ENCODE results near the gene SPTBN1.

Gene SPTBN1

GRCh38 chr2:54701029-54701428 lies 244.9 kb downstream of the SPTBN1 start:
- H3K27ac Mint-ChIP-seq: no peak overlapping the region
- DNase-seq (no peak), ATAC-seq (replicated peaks) (no peak)
- H3K9me3 Mint-ChIP-seq: no peaks in the 10 kb centered on the region
- H3K36me3 Mint-ChIP-seq (ENCODE audit: insufficient read depth): peaks cover 4% of the 10 kb centered on the region
- H3K4me1 Mint-ChIP-seq (ENCODE audit: low read depth in 2 of 2): no peaks in the 10 kb centered on the region
- peaks cover 1 to 3% of the 10 kb centered on the region in 2 donors for H3K27me3 Mint-ChIP-seq
- H3K4me3 Mint-ChIP-seq: no peak overlapping the region

GRCh38 chr2:54704238-54704637 lies 248.1 kb downstream of the SPTBN1 start:
- no peak for ATAC-seq (replicated peaks)
- Mint-ChIP-seq H3K27ac (no peak overlapping the region), H3K4me3 (no peak overlapping the region), H3K4me1 (ENCODE audit: low read depth in 2 of 2) (peaks cover 0 to 1% of the 10 kb centered on the region in 2 donors), H3K27me3 (peaks cover 0 to 15% of the 10 kb centered on the region in 2 donors), H3K9me3 (no peaks in the 10 kb centered on the region), H3K36me3 (ENCODE audit: insufficient read depth) (peaks cover 4% of the 10 kb centered on the region)
- DNase-seq: no peak

- H3K9me3 Mint-ChIP-seq: no peaks in the 10 kb centered on the region
- peaks cover 0 to 3% of the 10 kb centered on the region in 2 donors for H3K4me1 Mint-ChIP-seq (ENCODE audit: low read depth in 2 of 2)
- H3K27ac Mint-ChIP-seq: no peak overlapping the region
- no peak overlapping the region for H3K4me3 Mint-ChIP-seq
- peaks cover 4 to 22% of the 10 kb centered on the region in 2 donors for H3K27me3 Mint-ChIP-seq
- ATAC-seq (replicated peaks) (peak; percentile 76), DNase-seq (no peak)
- peaks cover 4% of the 10 kb centered on the region for H3K36me3 Mint-ChIP-seq (ENCODE audit: insufficient read depth)
Measured at GRCh38 chr2:54704688-54705605, 248.8 kb downstream of the SPTBN1 start.

GRCh38 chr2:54706622-54707021 lies 250.5 kb downstream of the SPTBN1 start:
- DNase-seq: no peak
- Mint-ChIP-seq H3K36me3 (ENCODE audit: insufficient read depth) (peaks cover 4% of the 10 kb centered on the region), H3K27ac (no peak overlapping the region), H3K4me1 (ENCODE audit: low read depth in 2 of 2) (peaks cover 0 to 3% of the 10 kb centered on the region in 2 donors), H3K27me3 (peaks cover 11 to 30% of the 10 kb centered on the region in 2 donors), H3K9me3 (no peaks in the 10 kb centered on the region), H3K4me3 (no peak overlapping the region)
- ATAC-seq (replicated peaks): no peak

GRCh38 chr2:54708584-54709335 lies 252.6 kb downstream of the SPTBN1 start:
- no peaks in the 10 kb centered on the region for H3K9me3 Mint-ChIP-seq
- peaks cover 4% of the 10 kb centered on the region for H3K36me3 Mint-ChIP-seq (ENCODE audit: insufficient read depth)
- DNase-seq: no peak
- peaks cover 0 to 3% of the 10 kb centered on the region in 2 donors for H3K4me1 Mint-ChIP-seq (ENCODE audit: low read depth in 2 of 2)
- no peak overlapping the region for H3K27ac Mint-ChIP-seq
- peaks cover 11 to 36% of the 10 kb centered on the region in 2 donors for H3K27me3 Mint-ChIP-seq
- H3K4me3 Mint-ChIP-seq: peak overlapping the region in 1 of 2 donors; percentile 53
- ATAC-seq (replicated peaks): peak; percentile 33

GRCh38 chr2:54709336-54709809 lies 253.2 kb downstream of the SPTBN1 start:
- peak overlapping the region in 1 of 2 donors; percentile 53 for H3K4me3 Mint-ChIP-seq

GRCh38 chr2:54710216-54710615 lies 254.1 kb downstream of the SPTBN1 start:
- Mint-ChIP-seq H3K4me3 (peak overlapping the region in 1 of 2 donors; percentile 56), H3K27ac (no peak overlapping the region), H3K27me3 (peaks cover 11 to 47% of the 10 kb centered on the region in 2 donors)

More at GRCh38 chr2:54709336-54709809, 253.2 kb downstream of the SPTBN1 start:
- no peak overlapping the region for H3K27ac Mint-ChIP-seq
- H3K4me1 Mint-ChIP-seq (ENCODE audit: low read depth in 2 of 2): peaks cover 0 to 3% of the 10 kb centered on the region in 2 donors
- H3K27me3 Mint-ChIP-seq: peaks cover 11 to 41% of the 10 kb centered on the region in 2 donors
- ATAC-seq (replicated peaks): peak; percentile 33
- no peaks in the 10 kb centered on the region for H3K9me3 Mint-ChIP-seq
- DNase-seq: no peak
- H3K36me3 Mint-ChIP-seq (ENCODE audit: insufficient read depth): peaks cover 4% of the 10 kb centered on the region

GRCh38 chr2:54712516-54712915 lies 256.4 kb downstream of the SPTBN1 start:
- Mint-ChIP-seq H3K27me3 (peaks cover 11 to 54% of the 10 kb centered on the region in 2 donors), H3K4me3 (no peak overlapping the region)
- ATAC-seq (replicated peaks): no peak

More at GRCh38 chr2:54710216-54710615, 254.1 kb downstream of the SPTBN1 start:
- Mint-ChIP-seq H3K36me3 (ENCODE audit: insufficient read depth) (peaks cover 4% of the 10 kb centered on the region), H3K4me1 (ENCODE audit: low read depth in 2 of 2) (peaks cover 0 to 3% of the 10 kb centered on the region in 2 donors), H3K9me3 (no peaks in the 10 kb centered on the region)
- DNase-seq (no peak), ATAC-seq (replicated peaks) (no peak)

GRCh38 chr2:54714996-54715395 lies 258.9 kb downstream of the SPTBN1 start:
- H3K27me3 Mint-ChIP-seq: peaks cover 29 to 54% of the 10 kb centered on the region in 2 donors
- H3K27ac Mint-ChIP-seq: no peak overlapping the region
- H3K4me3 Mint-ChIP-seq: no peak overlapping the region
- no peaks in the 10 kb centered on the region for H3K36me3 Mint-ChIP-seq (ENCODE audit: insufficient read depth)
- ATAC-seq (replicated peaks): no peak
- H3K9me3 Mint-ChIP-seq: no peaks in the 10 kb centered on the region
- DNase-seq: no peak
- H3K4me1 Mint-ChIP-seq (ENCODE audit: low read depth in 2 of 2): no peaks in the 10 kb centered on the region

More at GRCh38 chr2:54712516-54712915, 256.4 kb downstream of the SPTBN1 start:
- H3K4me1 Mint-ChIP-seq (ENCODE audit: low read depth in 2 of 2): peaks cover 0 to 3% of the 10 kb centered on the region in 2 donors
- no peak overlapping the region for H3K27ac Mint-ChIP-seq
- no peaks in the 10 kb centered on the region for H3K9me3 Mint-ChIP-seq
- no peaks in the 10 kb centered on the region for H3K36me3 Mint-ChIP-seq (ENCODE audit: insufficient read depth)
- no peak for DNase-seq

GRCh38 chr2:54716375-54716774 lies 260.2 kb downstream of the SPTBN1 start:
- no peak for DNase-seq
- H3K27me3 Mint-ChIP-seq: peaks cover 24 to 54% of the 10 kb centered on the region in 2 donors
- ATAC-seq (replicated peaks): no peak
- no peak overlapping the region for H3K27ac Mint-ChIP-seq
- no peaks in the 10 kb centered on the region for H3K4me1 Mint-ChIP-seq (ENCODE audit: low read depth in 2 of 2)
- no peak overlapping the region for H3K4me3 Mint-ChIP-seq
- H3K36me3 Mint-ChIP-seq (ENCODE audit: insufficient read depth): no peaks in the 10 kb centered on the region
- H3K9me3 Mint-ChIP-seq: no peaks in the 10 kb centered on the region

GRCh38 chr2:54720563-54720962 lies 264.4 kb downstream of the SPTBN1 start:
- DNase-seq: no peak
- no peak for ATAC-seq (replicated peaks)
- peaks cover 29 to 39% of the 10 kb centered on the region in 2 donors for H3K27me3 Mint-ChIP-seq
- no peaks in the 10 kb centered on the region for H3K9me3 Mint-ChIP-seq
- H3K27ac Mint-ChIP-seq: no peak overlapping the region
- H3K4me3 Mint-ChIP-seq: no peak overlapping the region
- H3K4me1 Mint-ChIP-seq (ENCODE audit: low read depth in 2 of 2): peaks cover 10 to 11% of the 10 kb centered on the region in 2 donors
- H3K36me3 Mint-ChIP-seq (ENCODE audit: insufficient read depth): no peaks in the 10 kb centered on the region
